H9 (cell line): ENCODE measurements around the gene TTC33. TPM values are rescaled to one million over a fixed set of nuclear protein-coding genes. Genes with fewer than 3 reads are reported as not detected.

Experiments
- DNase-seq: peaks from one replicate; pipeline ENCODE4 v3.0.0-alpha.2; 2017
- H2AFZ ChIP-seq: one replicate; pipeline ENCODE4 v1.6.1; 2013; ENCODE audit warnings: mild to moderate bottlenecking, low read length, control low read depth, moderate library complexity
- H2AK5ac ChIP-seq: 2 replicates; pipeline ENCODE4 v1.6.1; 2013; ENCODE audit warnings: low read length, control low read depth, mixed read lengths; ENCODE audit not compliant: insufficient read length
- H2BK120ac ChIP-seq: one replicate; pipeline ENCODE4 v1.6.1; 2013; ENCODE audit warnings: low read depth, mild to moderate bottlenecking, low read length, control low read depth, inconsistent platforms; ENCODE audit not compliant: poor library complexity, severe bottlenecking
- H2BK12ac ChIP-seq: 2 replicates; pipeline ENCODE4 v1.6.1; 2013; ENCODE audit warnings: low read length, control low read depth, mixed read lengths, low read depth; ENCODE audit not compliant: insufficient read length
- H2BK15ac ChIP-seq: 2 replicates; pipeline ENCODE4 v1.6.1; 2013; ENCODE audit warnings: low read depth, low read length, control low read depth
- H2BK20ac ChIP-seq: one replicate; pipeline ENCODE4 v1.6.1; 2013; ENCODE audit warnings: low read depth, mild to moderate bottlenecking, low read length, control low read depth, inconsistent platforms; ENCODE audit not compliant: poor library complexity, severe bottlenecking
- H2BK5ac ChIP-seq: 2 replicates; pipeline ENCODE4 v1.6.1; 2013; ENCODE audit warnings: low read length, control low read depth, mixed read lengths; ENCODE audit not compliant: insufficient read length
- H3K14ac ChIP-seq: 2 replicates; pipeline ENCODE4 v1.6.1; 2013; ENCODE audit warnings: low read length, control low read depth; ENCODE audit not compliant: insufficient read depth
- H3K18ac ChIP-seq: 2 replicates; pipeline ENCODE4 v1.6.1; 2013; ENCODE audit warnings: low read depth, mild to moderate bottlenecking, mixed read lengths, low read length, control low read depth; ENCODE audit not compliant: insufficient read length
- H3K23ac ChIP-seq: 2 replicates; pipeline ENCODE4 v1.6.1; 2013; ENCODE audit warnings: low read length, control low read depth, mixed read lengths, low read depth; ENCODE audit not compliant: insufficient read length
- H3K23me2 ChIP-seq: 2 replicates; pipeline ENCODE4 v1.6.1; 2013; ENCODE audit warnings: low read depth, mild to moderate bottlenecking, mixed read lengths, low read length, control low read depth; ENCODE audit not compliant: insufficient read length, poor library complexity, severe bottlenecking
- H3K27ac ChIP-seq: 2 replicates; pipeline ENCODE4 v1.5.1; 2013; ENCODE audit warnings: low read length, control low read depth, mixed read lengths, low read depth; ENCODE audit not compliant: insufficient read length
- H3K27me3 ChIP-seq: 2 replicates; pipeline ENCODE4 v1.6.1; 2013; ENCODE audit warnings: low read length, control low read depth, inconsistent platforms; ENCODE audit not compliant: insufficient read depth
- H3K4ac ChIP-seq: 2 replicates; pipeline ENCODE4 v1.6.1; 2013; ENCODE audit warnings: low read depth, mild to moderate bottlenecking, control low read depth, inconsistent platforms, low read length, moderate library complexity
- H3K4me1 ChIP-seq: 2 replicates; pipeline ENCODE4 v1.6.1; 2013; ENCODE audit warnings: low read length, control low read depth, inconsistent platforms; ENCODE audit not compliant: insufficient read depth
- H3K4me2 ChIP-seq: 2 replicates; pipeline ENCODE4 v1.6.1; 2013; ENCODE audit warnings: low read length, control low read depth, mixed read lengths; ENCODE audit not compliant: insufficient read length, insufficient read depth
- H3K56ac ChIP-seq: 2 replicates; pipeline ENCODE4 v1.6.1; 2013; ENCODE audit warnings: low read depth, mild to moderate bottlenecking, mixed read lengths, low read length, control low read depth; ENCODE audit not compliant: insufficient read length
- H3K79me1 ChIP-seq: 2 replicates; pipeline ENCODE4 v1.6.1; 2013; ENCODE audit warnings: low read depth, mild to moderate bottlenecking, moderate library complexity, low read length, control low read depth, inconsistent platforms; ENCODE audit not compliant: insufficient read depth, poor library complexity, severe bottlenecking
- H3K79me2 ChIP-seq: 2 replicates; pipeline ENCODE4 v1.6.1; 2013; ENCODE audit warnings: low read length, control low read depth, inconsistent platforms; ENCODE audit not compliant: insufficient read depth
- H3K9ac ChIP-seq: 2 replicates; pipeline ENCODE4 v1.6.1; 2013; ENCODE audit warnings: low read length, control low read depth, mixed read lengths; ENCODE audit not compliant: insufficient read length; ENCODE audit errors: extremely low read depth
- H3K9me3 ChIP-seq: one replicate; pipeline ENCODE4 v1.6.1; 2013; ENCODE audit warnings: low read depth, low read length, inconsistent platforms; ENCODE audit not compliant: control insufficient read depth
- H3T11ph ChIP-seq: one replicate; pipeline ENCODE4 v1.6.1; 2013; ENCODE audit warnings: mild to moderate bottlenecking, low read length, control low read depth, inconsistent platforms
- H4K20me1 ChIP-seq: one replicate; pipeline ENCODE4 v1.6.1; 2013; ENCODE audit not compliant: control insufficient read depth, insufficient read length, insufficient read depth
- H4K5ac ChIP-seq: 2 replicates; pipeline ENCODE4 v1.6.1; 2013; ENCODE audit warnings: low read depth, mild to moderate bottlenecking, mixed read lengths, low read length, control low read depth; ENCODE audit not compliant: insufficient read length
- H4K8ac ChIP-seq: replicated peaks from 2 replicates; pipeline ENCODE4 v1.6.1; 2013; ENCODE audit warnings: low read length, control low read depth, mixed read lengths, low read depth; ENCODE audit not compliant: insufficient read length
- H4K91ac ChIP-seq: 2 replicates; pipeline ENCODE4 v1.6.1; 2013; ENCODE audit warnings: low read depth, mild to moderate bottlenecking, moderate library complexity, mixed read lengths, low read length, control low read depth; ENCODE audit not compliant: insufficient read length
- H3K27ac Mint-ChIP-seq, 3 experiments: 2 replicates in 2 of 3; 3 replicates in 1 of 3; pipeline ENCODE4 v1.8.0; 2020 to 2021; ENCODE audit warnings: mixed read lengths in 3 of 3, mild to moderate bottlenecking in 1 of 3, moderate library complexity in 1 of 3
- H3K27me3 Mint-ChIP-seq: 2 replicates; pipeline ENCODE4 v1.8.0; 2021; ENCODE audit warnings: low read depth, mild to moderate bottlenecking, moderate library complexity, mixed read lengths
- H3K36me3 Mint-ChIP-seq, 3 experiments: 2 replicates in 2 of 3; 3 replicates in 1 of 3; pipeline ENCODE4 v1.8.0; 2020 to 2021; ENCODE audit warnings: low read depth in 3 of 3, mixed read lengths in 3 of 3; ENCODE audit not compliant: insufficient read depth in 1 of 3
- H3K4me1 Mint-ChIP-seq, 2 experiments: 2 replicates each; pipeline ENCODE4 v1.8.0; 2020; ENCODE audit warnings: mixed read lengths in 2 of 2
- H3K4me3 Mint-ChIP-seq, 2 experiments: 2 replicates in 1 of 2; 3 replicates in 1 of 2; pipeline ENCODE4 v1.8.0; 2020 to 2021; ENCODE audit warnings: mild to moderate bottlenecking in 2 of 2, mixed read lengths in 2 of 2, moderate library complexity in 1 of 2
- H3K9me3 Mint-ChIP-seq, 2 experiments: 2 replicates in 1 of 2; 3 replicates in 1 of 2; pipeline ENCODE4 v1.8.0; 2020; ENCODE audit warnings: mild to moderate bottlenecking in 2 of 2, mixed read lengths in 2 of 2, moderate library complexity in 1 of 2
- WGBS: extraction: QIAGEN DNeasy Blood & Tissue Kit; methylation state at CpG from one replicate; pipeline ENCODE4 v1.1.7; 2013; ENCODE audit warnings: missing lambda C conversion rate, low lambda C conversion rate, mixed read lengths; ENCODE audit not compliant: insufficient read length; ENCODE audit errors: extremely low coverage; 5-methylcytosine and 5-hydroxymethylcytosine counted together
- total RNA-seq: library from RNA; stranded (reverse); gene quantifications from 2 replicates; pipeline ENCODE4 v1.2.1, GENCODE V29; 2021
- TF ChIP-seq, protein P1 (sequence below): fragments of 200-600 bp; sonication (generic); conservative IDR thresholded peaks from 3 replicates; pipeline ENCODE4 v1.8.0; 2021; ENCODE audit warnings: antibody characterized with exemption, mild to moderate bottlenecking

Gene TTC33
- total RNA-seq, 1 experiment from 2014 or later, result 7.3 TPM

GRCh38 chr5:40685976-40686486, 69.7 kb downstream of the TTC33 start:
- no peak overlapping the region for H3T11ph ChIP-seq
- peaks cover 12% of the 10 kb centered on the region in 2 experiments for H3K4me1 Mint-ChIP-seq
- no peak overlapping the region for H3K4ac ChIP-seq
- H3K9me3 ChIP-seq, result no peaks in the 10 kb centered on the region
- H3K9ac ChIP-seq, result no peak overlapping the region
- no peaks in the 10 kb centered on the region for H3K4me1 ChIP-seq
- no peak overlapping the region for H4K8ac ChIP-seq
- peaks cover 18% of the 10 kb centered on the region for H3K27me3 ChIP-seq
- H4K5ac ChIP-seq, result no peak overlapping the region
- H3K79me1 ChIP-seq, result no peaks in the 10 kb centered on the region
- H3K27ac Mint-ChIP-seq, result no peak overlapping the region
- H2AFZ ChIP-seq, result no peak overlapping the region
- H4K91ac ChIP-seq, result no peak overlapping the region
- peaks cover 0 to 3% (median 0%) of the 10 kb centered on the region in 3 experiments; a peak in 1 of 7 replicates for H3K36me3 Mint-ChIP-seq
- H2BK20ac ChIP-seq, result no peak overlapping the region
- H2BK120ac ChIP-seq, result no peak overlapping the region
- no CpG with 5 or more reads among the region's 1 CpG for WGBS
- TF ChIP-seq, protein P1, sequence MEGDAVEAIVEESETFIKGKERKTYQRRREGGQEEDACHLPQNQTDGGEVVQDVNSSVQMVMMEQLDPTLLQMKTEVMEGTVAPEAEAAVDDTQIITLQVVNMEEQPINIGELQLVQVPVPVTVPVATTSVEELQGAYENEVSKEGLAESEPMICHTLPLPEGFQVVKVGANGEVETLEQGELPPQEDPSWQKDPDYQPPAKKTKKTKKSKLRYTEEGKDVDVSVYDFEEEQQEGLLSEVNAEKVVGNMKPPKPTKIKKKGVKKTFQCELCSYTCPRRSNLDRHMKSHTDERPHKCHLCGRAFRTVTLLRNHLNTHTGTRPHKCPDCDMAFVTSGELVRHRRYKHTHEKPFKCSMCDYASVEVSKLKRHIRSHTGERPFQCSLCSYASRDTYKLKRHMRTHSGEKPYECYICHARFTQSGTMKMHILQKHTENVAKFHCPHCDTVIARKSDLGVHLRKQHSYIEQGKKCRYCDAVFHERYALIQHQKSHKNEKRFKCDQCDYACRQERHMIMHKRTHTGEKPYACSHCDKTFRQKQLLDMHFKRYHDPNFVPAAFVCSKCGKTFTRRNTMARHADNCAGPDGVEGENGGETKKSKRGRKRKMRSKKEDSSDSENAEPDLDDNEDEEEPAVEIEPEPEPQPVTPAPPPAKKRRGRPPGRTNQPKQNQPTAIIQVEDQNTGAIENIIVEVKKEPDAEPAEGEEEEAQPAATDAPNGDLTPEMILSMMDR, result no peak
- H2BK12ac ChIP-seq, result no peak overlapping the region
- no peak overlapping the region for H2BK5ac ChIP-seq
- H3K27me3 Mint-ChIP-seq, result peaks cover 32% of the 10 kb centered on the region
- no peak overlapping the region for H2BK15ac ChIP-seq
- H3K56ac ChIP-seq, result no peak overlapping the region
- H3K4me3 Mint-ChIP-seq, result no peak overlapping the region
- peaks cover 11% of the 10 kb centered on the region for H3K23me2 ChIP-seq
- no peaks in the 10 kb centered on the region for H3K79me2 ChIP-seq
- no peak for DNase-seq
- H3K14ac ChIP-seq, result no peak overlapping the region
- H3K4me2 ChIP-seq, result no peak overlapping the region
- no peak overlapping the region for H3K18ac ChIP-seq
- peaks cover 0 to 3% of the 10 kb centered on the region in 2 experiments; a peak in 2 of 5 replicates for H3K9me3 Mint-ChIP-seq
- no peak overlapping the region for H2AK5ac ChIP-seq
- H3K27ac ChIP-seq, result no peak overlapping the region
- H4K20me1 ChIP-seq, result no peaks in the 10 kb centered on the region
- H3K23ac ChIP-seq, result no peak overlapping the region
